NCI-H460 (cell line): ENCODE results near the gene ETFBKMT. TPM values are rescaled to one million over a fixed set of nuclear protein-coding genes. Genes with fewer than 3 reads are reported as not detected.
"Not testable (repeated sequence)": the region's sequence is repeated elsewhere in the genome, so short reads cannot be mapped to it uniquely, and the experiment has no call there.

Experiments used
- DNase-seq: peaks from one replicate; pipeline ENCODE4 v3.0.0-alpha.2; 2016; ENCODE audit warnings: low read depth; ENCODE audit errors: extremely low read depth
- total RNA-seq: library from RNA; depleted of rRNA; stranded (reverse); fragments of >200 nt; shearing (Covaris generic); gene quantifications from 2 replicates; pipeline ENCODE4 v1.2.3, GENCODE V29; 2014

Gene ETFBKMT
- total RNA-seq, 1 experiment from 2014 or later, result 0.84 TPM

- DNase-seq, result no peak
Observed at GRCh38 chr12:31655208-31655607, 4.3 kb upstream of the ETFBKMT start.

- DNase-seq, result no peak
Observed at GRCh38 chr12:31655792-31656191, 3.7 kb upstream of the ETFBKMT start.

DNA sequence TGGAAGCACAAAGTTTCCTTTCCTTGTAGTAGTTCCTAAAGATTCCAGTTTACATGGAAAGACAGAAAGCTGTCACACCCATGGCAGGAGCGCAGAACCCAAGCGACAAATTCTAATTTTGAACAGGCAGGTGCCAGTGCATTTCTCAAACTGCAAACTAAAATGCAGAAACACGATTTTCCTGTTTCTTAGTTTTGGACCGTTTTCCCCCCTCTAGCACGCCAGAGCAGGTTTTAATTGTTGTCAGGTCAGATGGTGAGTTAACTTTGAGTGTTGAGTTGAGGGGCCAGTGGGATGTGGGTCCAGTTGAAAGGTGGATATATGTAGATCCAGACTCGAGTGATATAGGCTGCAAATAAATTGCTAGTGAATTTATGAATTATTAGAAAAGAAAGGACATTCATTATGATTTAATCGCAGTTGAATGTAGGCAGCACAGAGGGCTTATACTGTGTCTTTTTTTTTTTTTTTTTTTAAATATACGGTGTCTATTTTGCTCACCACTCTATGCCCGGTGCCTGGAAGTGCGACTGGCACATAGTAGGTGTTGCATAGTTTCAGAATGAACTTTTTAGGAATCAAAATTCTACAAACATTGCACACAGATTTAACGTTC is 909 bp upstream of the ETFBKMT start:
- DNase-seq, result no peak

DNA sequence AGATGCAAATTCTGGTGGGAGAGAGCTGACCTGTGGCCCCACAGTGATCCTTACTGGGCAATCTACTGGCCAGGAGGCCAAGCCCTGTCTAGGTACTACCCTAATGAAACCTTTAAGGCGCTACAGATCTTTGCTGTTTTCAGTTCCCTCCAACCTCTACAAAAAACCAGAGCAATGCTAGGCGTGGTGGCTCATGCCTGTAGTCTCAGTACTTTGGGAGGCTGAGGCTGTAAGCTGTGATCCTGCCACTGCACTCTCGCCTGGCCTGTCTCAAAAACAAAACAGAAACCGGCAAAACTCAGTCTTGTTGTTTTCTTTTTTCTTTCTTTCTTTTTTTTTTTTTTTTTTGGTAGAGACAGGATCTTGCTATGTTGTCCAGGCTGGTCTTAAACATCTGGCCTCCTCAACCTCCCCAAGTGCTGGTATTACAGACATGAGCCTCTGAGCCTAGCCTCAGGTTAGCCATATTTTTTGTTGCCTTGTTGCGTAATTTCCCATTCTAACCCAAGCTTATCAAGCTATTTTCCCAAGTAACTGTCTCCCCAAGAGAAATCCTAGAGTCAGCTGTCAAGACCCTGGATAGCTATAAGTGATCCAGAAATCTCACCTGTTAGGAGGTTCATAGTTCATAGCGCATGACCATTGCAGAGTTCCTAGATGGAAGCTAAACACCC is 2.8 kb downstream of the ETFBKMT start:
- DNase-seq, result no peak

DNA sequence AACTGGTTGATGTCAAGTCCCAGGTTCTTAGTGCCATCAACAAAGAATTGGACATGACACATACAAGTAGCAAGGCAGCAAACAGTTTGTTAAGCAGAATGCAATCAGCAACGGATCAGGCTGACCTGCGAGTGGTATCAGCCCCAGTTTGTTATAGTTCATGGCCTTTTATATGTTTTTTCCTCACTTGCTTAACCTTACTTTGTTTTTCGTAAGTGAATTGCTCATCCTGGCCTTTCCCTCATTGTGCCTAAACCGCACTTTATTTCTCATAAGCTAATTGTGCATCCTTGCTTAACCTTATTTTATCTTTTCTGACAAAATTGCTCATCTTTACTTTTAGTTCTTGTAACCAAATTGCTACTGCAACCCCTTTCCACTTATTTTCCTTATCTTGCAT is 4.1 kb downstream of the ETFBKMT start:
- DNase-seq, result no peak

- no peak for DNase-seq
Observed at GRCh38 chr12:31664038-31664437, 4.5 kb downstream of the ETFBKMT start.

GRCh38 chr12:31669020-31669419 is 9.5 kb downstream of the ETFBKMT start:
- no peak for DNase-seq

DNA sequence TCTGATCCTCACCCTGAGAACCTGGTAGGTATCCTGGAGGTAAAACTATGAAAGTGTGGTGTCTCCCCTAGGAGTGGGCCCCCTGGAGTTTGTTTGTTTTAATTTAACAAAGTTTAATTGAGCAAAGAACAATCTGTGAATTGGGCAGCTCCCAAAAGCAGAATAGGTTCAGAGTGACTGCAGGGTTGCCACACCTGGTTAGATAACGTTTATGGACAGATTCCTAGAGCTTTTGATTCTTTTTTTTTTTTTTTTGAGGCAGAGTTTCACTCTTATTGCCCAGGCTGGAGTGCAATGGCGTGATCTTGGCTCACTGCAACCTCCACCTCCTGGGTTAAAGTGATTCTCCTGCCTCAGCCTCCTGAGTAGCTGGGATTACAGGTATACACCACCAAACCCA is 10.1 kb downstream of the ETFBKMT start:
- DNase-seq, result not testable (repeated sequence)

DNA sequence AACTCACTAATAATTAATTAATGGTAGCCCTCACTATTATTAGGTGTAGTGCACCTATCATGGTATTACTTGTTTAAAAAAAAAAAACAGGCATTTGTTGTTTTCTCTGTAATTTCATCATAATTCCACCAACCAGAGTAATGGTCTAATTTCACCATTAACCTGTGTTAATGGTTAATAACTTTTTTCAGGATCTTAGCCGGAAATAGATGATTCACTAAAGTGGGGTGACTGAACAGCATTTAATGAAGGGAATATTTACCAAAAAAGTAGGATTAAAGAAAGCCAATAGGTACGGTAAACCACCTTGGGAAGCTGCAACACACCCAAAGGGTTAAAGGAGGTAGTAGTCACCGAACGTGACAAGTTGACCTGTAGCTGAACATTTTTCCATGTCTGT is 13.0 kb downstream of the ETFBKMT start:
- DNase-seq, result no peak

DNA sequence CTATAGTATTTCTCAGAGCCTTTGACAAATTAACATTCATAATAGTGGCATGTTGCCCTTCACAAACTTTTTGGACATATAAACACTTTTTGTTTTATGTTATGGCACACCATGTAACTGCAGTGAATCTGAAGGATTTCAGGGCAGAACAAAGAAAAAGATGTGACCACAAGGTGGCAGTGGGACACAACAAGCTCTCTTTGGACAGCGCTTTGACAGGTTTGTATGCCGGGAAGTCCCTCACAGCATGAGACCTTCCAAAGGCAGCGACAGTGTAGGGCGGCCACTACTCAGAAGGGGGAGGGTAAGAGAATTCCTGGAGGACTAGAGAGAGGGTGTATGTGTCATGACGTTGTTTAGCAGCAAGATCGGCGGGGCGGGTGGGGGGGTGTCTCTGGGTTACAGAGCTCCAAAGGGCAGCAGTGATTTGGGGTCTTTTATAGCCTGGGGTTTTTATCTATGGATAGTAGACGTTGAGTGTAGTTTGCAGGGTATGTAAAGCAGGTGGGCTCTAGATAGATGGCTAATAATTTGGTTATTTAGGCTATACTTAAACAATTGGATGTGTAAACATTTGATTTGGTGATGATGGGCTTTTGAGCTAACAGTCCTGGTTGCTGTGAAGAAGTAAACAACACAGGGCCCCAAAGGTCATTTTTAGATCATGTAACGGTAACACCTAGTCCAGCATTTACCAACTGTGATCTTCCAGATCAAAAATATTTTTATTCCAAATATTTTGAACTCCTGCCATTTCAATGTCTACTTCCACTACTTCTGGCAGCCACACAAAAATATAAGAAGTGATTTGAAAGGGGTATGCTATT is 22.9 kb downstream of the ETFBKMT start:
- peak; percentile 75 for DNase-seq

DNA sequence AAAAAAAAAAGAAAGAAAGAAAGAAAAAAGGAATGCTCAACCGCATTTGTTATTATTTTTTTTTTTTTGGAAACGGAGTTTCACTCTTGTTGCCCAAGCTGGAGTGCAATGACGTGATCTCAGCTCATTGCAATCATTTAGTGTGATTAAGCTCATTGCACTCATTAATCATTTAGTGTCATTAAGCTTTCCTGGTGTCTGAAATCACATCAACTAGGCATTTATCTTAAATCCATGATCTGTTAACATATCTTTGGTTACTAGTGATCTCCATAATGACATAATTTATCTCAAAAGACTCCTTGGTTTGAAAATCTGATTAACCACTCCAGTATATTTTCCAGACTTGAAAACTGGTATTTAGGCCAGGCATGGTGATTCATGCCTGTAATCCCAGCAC is 26.3 kb downstream of the ETFBKMT start:
- no peak for DNase-seq

DNA sequence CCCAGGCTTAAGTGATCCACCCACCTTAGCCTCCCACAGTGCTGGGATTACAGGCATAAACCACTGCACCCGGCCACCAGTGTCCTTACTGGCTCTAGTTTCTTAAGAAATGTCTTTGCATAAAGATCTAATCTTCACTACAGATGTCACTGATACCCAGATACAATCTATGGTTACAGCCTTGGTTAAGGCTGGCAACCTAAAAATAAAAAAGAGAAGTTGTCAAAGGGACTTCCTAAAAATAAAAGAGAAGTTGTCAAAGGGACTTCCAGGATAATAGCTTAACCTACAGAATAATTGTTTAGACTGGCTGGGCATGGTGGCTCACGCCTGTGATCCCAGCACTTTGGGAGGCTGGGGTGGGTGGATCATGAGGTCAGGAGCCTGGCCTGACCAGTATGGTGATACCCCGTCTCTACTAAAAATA is 27.6 kb downstream of the ETFBKMT start:
- DNase-seq, result no peak

GRCh38 chr12:31689921-31690320 is 30.4 kb downstream of the ETFBKMT start:
- DNase-seq, result not testable (repeated sequence)

DNA sequence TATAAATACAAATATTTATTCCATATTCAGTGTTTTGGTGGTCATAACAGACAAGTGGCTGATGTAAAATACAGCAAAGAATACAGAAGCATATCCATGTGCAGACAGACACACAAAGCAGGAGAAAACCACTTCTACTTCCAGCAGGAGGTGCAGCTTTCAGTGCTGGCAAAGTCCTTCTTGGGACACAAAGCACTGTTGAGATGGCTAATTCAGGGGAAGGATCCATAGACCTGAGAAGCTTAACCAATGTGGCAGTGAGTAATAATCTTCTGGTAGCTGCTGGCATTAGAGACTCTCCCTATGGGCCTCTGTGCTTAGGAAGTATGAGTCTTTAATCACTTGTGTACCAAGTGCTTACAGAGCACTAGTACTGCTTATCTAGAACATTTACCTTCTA is 42.6 kb downstream of the ETFBKMT start:
- no peak for DNase-seq

DNA sequence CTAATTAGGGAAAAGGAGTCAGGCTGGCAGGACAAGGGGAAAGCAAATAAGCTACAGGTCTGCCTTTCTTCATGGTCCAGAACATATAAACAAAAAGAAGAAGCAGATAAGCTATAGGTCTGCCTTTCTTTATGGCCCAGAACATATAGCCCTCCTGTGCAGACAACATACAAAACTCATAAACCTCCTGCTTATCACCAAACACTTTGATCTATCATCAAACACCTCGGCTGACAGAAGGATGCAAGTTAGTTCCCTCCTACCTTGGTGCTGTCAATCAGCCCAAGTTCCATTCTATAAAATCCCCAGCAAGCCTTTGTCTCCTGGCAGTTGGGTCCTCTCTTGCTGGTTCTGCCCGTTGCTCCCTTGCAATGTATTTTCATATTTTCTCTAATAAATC is 46.1 kb downstream of the ETFBKMT start:
- DNase-seq, result no peak

DNA sequence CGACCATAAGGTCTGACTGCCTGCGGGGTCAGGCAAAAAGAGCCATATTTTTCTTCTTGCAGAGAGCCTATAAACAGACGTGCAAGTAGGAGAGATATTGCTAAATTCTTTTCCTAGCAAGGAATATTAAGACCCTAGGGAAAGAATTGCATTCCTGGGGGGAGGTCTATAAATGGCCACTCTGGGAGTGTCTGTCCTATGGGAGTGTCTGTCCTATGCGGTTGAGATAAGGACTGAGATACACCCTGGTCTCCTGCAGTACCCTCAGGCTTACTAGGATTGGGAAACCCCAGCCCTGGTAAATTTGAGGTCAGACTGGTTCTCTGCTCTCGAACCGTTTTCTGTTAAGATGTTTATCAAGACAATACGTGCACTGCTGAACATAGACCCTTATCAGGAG is 48.6 kb downstream of the ETFBKMT start:
- DNase-seq, result not testable (repeated sequence)

GRCh38 chr12:31710021-31710818 is 50.7 kb downstream of the ETFBKMT start:
- no peak for DNase-seq

- DNase-seq, result no peak
Observed at GRCh38 chr12:31712877-31713276, 53.4 kb downstream of the ETFBKMT start.

GRCh38 chr12:31714406-31715271 is 55.2 kb downstream of the ETFBKMT start:
- DNase-seq, result no peak

DNA sequence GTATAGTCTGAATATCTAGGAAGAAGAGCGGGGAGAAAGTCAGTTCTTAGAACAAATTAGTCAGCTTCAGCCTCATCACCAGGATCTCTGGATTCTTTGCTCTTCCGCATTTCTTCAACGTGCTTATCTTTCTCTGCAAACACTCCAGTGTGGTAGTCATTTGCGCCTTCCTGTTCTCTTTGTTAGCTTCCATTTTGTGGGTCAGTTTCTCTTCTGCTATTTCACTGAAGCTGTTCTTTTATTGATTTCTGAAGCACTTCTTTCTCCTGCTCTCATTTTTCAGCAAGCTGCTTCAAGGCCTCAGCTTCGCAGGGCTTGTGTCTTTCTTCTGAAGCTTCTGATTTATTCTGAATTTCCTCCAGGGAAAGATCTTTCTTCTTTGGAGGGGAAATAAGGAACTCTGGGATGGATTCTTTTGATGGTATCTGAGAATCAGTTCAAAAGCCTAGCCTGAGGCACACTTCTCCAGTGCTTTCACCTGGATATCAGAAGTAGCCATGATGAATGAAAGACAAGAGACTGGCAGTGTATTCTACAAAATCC is 55.9 kb downstream of the ETFBKMT start:
- no peak for DNase-seq
